Mammary epithelial cell (primary cell): Measurements from ENCODE around the gene APOBEC3G.

Experiments used
- EZH2 ChIP-seq: IDR thresholded peaks from 2 replicates; pipeline ENCODE4 v1.6.1; 2012; ENCODE audit warnings: low read length, inconsistent platforms, borderline replicate concordance
- TF ChIP-seq, protein P1 (sequence below), 2 donors: IDR thresholded peaks in 1 of 2; conservative IDR thresholded peaks in 1 of 2; 2 replicates each; pipeline ENCODE4 v1.5.1; 2011 to 2012; ENCODE audit warnings: inconsistent platforms in 2 of 2, low read length in 2 of 2, mild to moderate bottlenecking in 2 of 2, control low read depth in 1 of 2, low read depth in 1 of 2; ENCODE audit not compliant: insufficient read depth in 1 of 2; ENCODE audit errors: extremely low read depth in 1 of 2

DNA sequence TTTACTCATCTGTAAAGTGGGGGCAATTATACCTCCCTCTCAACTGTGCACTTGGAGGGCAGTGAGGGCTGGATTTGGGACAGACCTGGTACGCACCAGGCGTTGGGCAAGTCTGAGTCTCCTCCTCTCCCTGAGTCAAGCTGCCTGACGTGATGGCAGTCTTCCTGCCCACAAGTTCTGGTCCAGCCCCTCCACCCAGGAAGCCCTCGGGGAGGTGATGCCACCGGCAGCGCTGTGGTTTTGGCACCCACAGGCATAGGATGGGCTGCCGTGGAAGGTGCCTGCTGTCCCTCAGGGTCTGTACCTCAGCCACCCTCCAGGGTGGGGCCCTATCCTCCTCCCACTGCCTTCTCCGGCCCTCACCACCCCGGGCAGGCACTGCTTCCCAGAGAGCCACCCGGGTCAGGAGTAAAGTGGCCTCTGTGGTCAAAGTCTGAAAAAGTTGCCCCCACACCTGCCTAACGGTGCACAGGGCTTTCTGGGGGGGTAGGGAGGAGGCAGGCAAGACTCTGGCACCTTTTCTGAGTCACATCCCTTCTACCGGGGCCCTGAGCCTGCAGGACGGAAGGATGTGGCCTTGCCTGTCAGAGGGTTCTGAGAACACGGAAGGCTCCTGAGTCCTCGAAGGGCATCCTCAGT, 13.5 kb downstream of the APOBEC3G start:
- no peak for TF ChIP-seq EZH2
- TF ChIP-seq, protein P1, sequence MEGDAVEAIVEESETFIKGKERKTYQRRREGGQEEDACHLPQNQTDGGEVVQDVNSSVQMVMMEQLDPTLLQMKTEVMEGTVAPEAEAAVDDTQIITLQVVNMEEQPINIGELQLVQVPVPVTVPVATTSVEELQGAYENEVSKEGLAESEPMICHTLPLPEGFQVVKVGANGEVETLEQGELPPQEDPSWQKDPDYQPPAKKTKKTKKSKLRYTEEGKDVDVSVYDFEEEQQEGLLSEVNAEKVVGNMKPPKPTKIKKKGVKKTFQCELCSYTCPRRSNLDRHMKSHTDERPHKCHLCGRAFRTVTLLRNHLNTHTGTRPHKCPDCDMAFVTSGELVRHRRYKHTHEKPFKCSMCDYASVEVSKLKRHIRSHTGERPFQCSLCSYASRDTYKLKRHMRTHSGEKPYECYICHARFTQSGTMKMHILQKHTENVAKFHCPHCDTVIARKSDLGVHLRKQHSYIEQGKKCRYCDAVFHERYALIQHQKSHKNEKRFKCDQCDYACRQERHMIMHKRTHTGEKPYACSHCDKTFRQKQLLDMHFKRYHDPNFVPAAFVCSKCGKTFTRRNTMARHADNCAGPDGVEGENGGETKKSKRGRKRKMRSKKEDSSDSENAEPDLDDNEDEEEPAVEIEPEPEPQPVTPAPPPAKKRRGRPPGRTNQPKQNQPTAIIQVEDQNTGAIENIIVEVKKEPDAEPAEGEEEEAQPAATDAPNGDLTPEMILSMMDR (conservative IDR thresholded peaks at IDR 0.05 in 1 of 2, IDR thresholded peaks at IDR 0.05 in 1 of 2; ENCODE audit: extremely low read depth in 1 of 2, insufficient read depth in 1 of 2, low read depth in 1 of 2, low read length in 2 of 2), result no peak
